ENCODE data around the gene GALNT5. TPM values are rescaled to one million over a fixed set of nuclear protein-coding genes. Genes with fewer than 3 reads are reported as not detected.

Gene GALNT5
- total RNA-seq, 2 experiments from 2014 or later = not detected

DNA sequence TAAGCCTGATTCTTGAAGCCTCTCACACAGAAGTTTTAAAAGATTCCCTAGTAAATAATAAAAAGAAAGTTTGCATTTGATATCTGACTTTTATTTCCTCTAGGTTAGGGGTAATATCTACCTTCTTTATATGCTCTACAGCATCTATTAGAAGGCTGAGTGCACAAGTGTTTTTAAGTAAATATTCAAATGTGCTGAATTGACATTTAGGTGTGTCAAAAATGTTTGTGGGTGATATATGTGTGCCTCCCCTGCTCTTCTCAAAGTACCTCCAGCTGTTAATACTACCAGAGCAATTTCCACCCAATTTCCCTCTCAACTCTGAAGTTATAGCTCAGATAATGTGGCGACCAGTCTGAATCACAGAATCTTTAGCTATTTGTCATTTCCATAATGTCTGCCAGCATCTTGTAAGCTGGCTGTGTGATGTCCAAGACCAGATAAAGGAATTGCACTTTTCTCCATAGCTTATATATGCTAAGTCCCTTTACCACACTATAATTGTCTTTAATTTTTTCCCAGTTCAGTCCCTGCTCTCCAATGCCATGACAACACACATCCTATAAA, 92.5 kb downstream of the GALNT5 start:
- no peak for ATAC-seq
- Mint-ChIP-seq H3K27ac (no peak overlapping the region), H3K4me3 (no peak overlapping the region), H3K4me1 (no peaks in the 10 kb centered on the region), H3K27me3 (no peaks in the 10 kb centered on the region), H3K36me3 (peaks cover 32% of the 10 kb centered on the region), H3K9me3 (ENCODE audit: low read depth) (peaks cover 12% of the 10 kb centered on the region)
- no peak for DNase-seq
- CTCF ChIA-PET = interaction anchor here (1.5 to 2.3 kb wide), 2 partner anchors 14 to 46 kb away, joined by 3 to 21 read pairs; no protein-coding TSS in a partner anchor

- Mint-ChIP-seq H3K4me3 (no peak overlapping the region), H3K9me3 (ENCODE audit: low read depth) (peaks cover 6% of the 10 kb centered on the region), H3K36me3 (peaks cover 25% of the 10 kb centered on the region), H3K27ac (no peak overlapping the region), H3K27me3 (no peaks in the 10 kb centered on the region), H3K4me1 (no peaks in the 10 kb centered on the region)
- ATAC-seq (no peak), DNase-seq (no peak)
- CTCF ChIA-PET = interaction anchor here (4.1 kb wide), 1 partner anchor 20 kb away, joined by 20 read pairs; no protein-coding TSS in a partner anchor
Measured at GRCh38 chr2:157355618-157356017, 98.1 kb downstream of the GALNT5 start.

GRCh38 chr2:157359628-157360027, 102.1 kb downstream of the GALNT5 start:
- Mint-ChIP-seq H3K9me3 (ENCODE audit: low read depth) (peaks cover 25% of the 10 kb centered on the region), H3K4me1 (peaks cover 13% of the 10 kb centered on the region), H3K27me3 (no peaks in the 10 kb centered on the region), H3K27ac (no peak overlapping the region), H3K4me3 (no peak overlapping the region), H3K36me3 (peaks cover 49% of the 10 kb centered on the region)
- no peak for ATAC-seq
- DNase-seq = no peak
- CTCF ChIA-PET = interaction anchor here (1.6 kb wide), 1 partner anchor 24 kb away, joined by 5 read pairs; no protein-coding TSS in a partner anchor

DNA sequence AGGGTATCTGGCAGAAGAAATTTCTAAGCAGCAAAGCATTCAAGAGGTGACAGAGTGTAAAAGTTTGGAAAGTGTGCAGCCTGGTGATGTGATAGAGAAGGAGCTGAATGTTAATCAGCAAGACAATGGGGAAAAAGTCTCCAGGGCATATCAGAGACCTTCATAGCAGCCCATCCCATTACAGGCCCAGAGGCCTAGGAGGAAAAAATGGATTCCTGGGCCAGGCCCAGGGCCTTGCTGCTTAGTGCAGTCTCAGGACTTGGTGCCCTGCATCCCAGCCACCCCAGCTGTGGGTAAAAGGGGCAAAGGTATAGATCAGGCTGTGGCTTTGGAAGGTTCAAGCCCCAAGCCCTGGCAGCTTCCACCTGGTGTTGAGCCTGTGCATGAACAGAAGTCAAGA, 104.0 kb downstream of the GALNT5 start:
- H3K27ac Mint-ChIP-seq = no peak overlapping the region
- no peak overlapping the region for H3K4me3 Mint-ChIP-seq

GRCh38 chr2:157362627-157363026, 105.1 kb downstream of the GALNT5 start:
- H3K27ac Mint-ChIP-seq = no peak overlapping the region
- H3K36me3 Mint-ChIP-seq = peaks cover 56% of the 10 kb centered on the region
- CTCF ChIA-PET = interaction anchor here (1.2 kb wide), 1 partner anchor 35 kb away, joined by 5 read pairs; no protein-coding TSS in a partner anchor
- H3K27me3 Mint-ChIP-seq = no peaks in the 10 kb centered on the region
- H3K4me1 Mint-ChIP-seq = peaks cover 17% of the 10 kb centered on the region
- H3K4me3 Mint-ChIP-seq = no peak overlapping the region
- H3K9me3 Mint-ChIP-seq (ENCODE audit: low read depth) = peaks cover 30% of the 10 kb centered on the region
- DNase-seq (no peak), ATAC-seq (no peak)

More for the DNA sequence above, 104.0 kb downstream of the GALNT5 start:
- DNase-seq (no peak), ATAC-seq (no peak)
- H3K9me3 Mint-ChIP-seq (ENCODE audit: low read depth) = peaks cover 29% of the 10 kb centered on the region
- H3K27me3 Mint-ChIP-seq = no peaks in the 10 kb centered on the region
- H3K4me1 Mint-ChIP-seq = peaks cover 17% of the 10 kb centered on the region
- CTCF ChIA-PET = no interaction called here
- peaks cover 54% of the 10 kb centered on the region for H3K36me3 Mint-ChIP-seq

- CTCF ChIA-PET = interaction anchor here (1.2 to 1.5 kb wide), 2 partner anchors 36 to 61 kb away, joined by 4 to 5 read pairs; no protein-coding TSS in a partner anchor
- no peak for ATAC-seq
- Mint-ChIP-seq H3K36me3 (peaks cover 59% of the 10 kb centered on the region), H3K27ac (no peak overlapping the region), H3K4me3 (no peak overlapping the region), H3K4me1 (peaks cover 17% of the 10 kb centered on the region), H3K27me3 (no peaks in the 10 kb centered on the region), H3K9me3 (ENCODE audit: low read depth) (peaks cover 30% of the 10 kb centered on the region)
- no peak for DNase-seq
Measured at GRCh38 chr2:157363612-157364101, 106.2 kb downstream of the GALNT5 start.

Other genes with a start within 250 kb of the GALNT5 start
- 1 to 10 TPM; 2.9 to 3.7 TPM for gene ERMN, start 68.1 kb downstream of the GALNT5 start, total RNA-seq
- gene CYTIP, start 186.4 kb downstream of the GALNT5 start, total RNA-seq = 100 to 1,000 TPM; 231 to 343 TPM

Measured in activated CD8-positive, alpha-beta memory T cell treated with anti-CD3 and anti-CD28 coated beads, Interleukin-2, amount 10 ng/mL, durations not matched to agents 7 days and 5 days (primary cell).